GM19023 (cell line): ENCODE measurements around the gene PIK3CB.
A peak's percentile ranks its signal among the peaks of the same experiment; 100 is the strongest.

Experiments
- ATAC-seq: cut with Tn5 transposase; IDR thresholded peaks from one replicate; pipeline ENCODE4 v1.9.1; 2021; ENCODE audit warnings: mild to moderate bottlenecking, moderate library complexity; ENCODE audit not compliant: unreplicated experiment

PIK3CB gene

DNA sequence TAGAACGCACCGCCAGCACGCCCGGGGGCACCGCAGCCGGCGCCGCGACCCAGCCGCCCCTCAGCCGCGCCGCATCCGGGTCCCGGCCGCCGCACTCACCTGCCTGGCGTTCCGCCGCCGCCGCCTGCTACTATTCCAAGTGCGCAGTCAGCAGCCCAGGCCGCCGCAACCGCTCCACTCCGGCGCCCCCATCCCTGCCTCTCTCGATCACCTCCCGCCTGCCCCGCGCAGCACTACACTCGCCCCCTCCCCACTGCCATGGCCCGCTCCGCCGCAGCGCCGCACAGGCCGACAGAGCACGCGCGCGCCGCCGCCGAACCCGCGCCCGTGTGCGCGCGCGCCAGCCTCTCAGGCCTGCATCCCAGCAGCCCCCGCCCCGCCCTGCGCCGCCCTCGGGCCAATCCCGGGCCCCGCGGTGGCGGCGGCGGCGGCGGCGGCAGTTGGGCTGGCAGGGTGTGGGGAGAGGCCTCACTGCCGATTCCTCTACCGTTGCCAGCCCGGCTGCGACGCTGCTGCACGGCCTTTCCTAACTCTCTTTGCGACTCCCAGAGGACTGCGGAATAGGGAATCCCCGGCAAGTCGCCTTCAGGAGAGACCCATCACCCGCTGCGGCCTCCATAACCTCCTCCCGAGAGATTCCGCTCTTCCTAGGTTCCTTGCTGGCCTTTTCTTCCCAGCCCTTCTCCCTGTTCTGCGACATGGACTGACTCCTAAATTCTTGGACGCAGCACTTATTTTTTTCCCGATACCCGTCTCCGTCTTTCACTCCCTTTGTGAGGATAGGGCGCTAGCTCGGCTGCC lies at the start of gene PIK3CB:
TSS of gene PIK3CB (minus strand) at position 333 of the 801 bp plus-strand sequence. CDS start 75,585 bp downstream, outside the sequence.
- ATAC-seq: peak; percentile 92

DNA sequence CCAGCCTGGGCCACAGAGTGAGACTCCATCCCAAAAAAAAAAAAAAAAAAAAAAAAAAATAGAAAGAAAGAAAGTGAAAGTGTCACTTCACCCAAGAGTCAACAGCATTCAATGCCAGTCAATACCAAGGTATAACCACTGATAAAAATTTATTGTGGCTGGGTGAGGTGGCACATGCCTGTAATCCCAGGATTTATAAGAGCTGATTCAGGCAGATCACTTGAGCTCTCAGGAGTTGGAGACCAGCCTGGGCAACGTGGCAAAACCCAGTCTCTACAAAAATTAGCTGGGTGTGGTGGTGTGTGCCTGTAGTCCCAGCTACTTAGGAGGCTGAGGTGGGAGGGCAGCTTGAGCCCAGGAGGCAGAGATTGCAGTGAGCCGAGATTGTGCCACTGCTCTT lies 46.5 kb upstream of the PIK3CB start:
- no peak for ATAC-seq

DNA sequence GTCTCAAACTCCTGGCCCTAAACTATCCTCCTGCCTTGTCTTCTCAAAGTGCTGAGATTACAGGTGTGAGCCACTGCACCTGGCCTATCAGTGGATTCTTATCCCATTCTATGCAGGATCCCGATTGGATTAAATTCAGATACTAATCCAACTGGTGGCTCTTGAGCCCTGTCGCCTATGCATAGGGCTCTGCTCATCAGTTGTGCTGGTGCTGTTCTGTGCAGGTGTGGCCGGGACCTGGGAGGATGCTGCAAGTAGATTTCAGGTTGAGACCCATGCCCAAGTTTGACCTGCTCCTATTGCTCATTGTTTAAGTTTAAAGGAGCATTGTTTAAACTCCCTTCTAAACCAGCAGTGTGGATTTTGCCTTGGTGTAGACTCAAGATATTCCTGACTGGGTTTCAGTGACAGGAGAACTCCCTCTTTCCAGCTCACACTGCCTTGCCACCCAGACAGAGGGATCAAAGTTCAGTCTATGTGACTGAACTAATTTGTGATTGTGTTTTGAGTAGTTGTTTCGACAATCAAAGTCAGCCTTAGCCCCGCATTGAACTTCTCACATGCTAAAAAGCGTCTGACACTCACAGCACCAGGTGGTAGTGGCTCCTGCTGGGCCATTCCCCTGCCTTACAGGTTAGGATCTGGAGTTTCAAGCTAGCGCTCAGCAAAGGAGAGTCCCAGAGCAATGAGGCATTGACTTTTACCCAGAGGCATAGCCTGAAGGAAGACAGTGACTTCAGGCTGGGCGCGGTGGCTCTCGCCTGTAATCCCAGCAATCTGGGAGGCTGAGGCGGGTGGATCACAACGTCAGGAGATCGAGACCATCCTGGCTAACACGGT lies 45.0 kb upstream of the PIK3CB start:
- ATAC-seq: no peak

DNA sequence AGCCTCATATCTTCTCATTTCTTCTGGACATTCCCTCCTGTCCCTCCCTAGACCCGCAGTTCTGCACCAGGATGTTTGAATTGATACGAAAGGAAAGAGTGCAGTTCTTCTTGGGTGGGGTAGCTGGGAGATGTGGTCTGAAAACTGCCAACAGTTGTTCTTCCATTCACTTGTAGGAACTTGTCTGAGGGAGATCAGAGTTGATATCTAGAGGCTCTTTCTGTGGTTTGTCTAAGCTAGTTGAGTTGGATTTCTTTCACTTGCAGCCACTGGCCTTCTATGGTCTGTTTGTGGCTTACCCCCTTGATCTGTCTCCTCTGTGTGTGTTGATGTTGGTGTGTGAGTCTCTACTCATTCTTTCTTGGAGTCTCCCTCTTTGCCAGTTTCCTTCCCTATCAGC lies 42.5 kb upstream of the PIK3CB start:
- ATAC-seq: no peak

DNA sequence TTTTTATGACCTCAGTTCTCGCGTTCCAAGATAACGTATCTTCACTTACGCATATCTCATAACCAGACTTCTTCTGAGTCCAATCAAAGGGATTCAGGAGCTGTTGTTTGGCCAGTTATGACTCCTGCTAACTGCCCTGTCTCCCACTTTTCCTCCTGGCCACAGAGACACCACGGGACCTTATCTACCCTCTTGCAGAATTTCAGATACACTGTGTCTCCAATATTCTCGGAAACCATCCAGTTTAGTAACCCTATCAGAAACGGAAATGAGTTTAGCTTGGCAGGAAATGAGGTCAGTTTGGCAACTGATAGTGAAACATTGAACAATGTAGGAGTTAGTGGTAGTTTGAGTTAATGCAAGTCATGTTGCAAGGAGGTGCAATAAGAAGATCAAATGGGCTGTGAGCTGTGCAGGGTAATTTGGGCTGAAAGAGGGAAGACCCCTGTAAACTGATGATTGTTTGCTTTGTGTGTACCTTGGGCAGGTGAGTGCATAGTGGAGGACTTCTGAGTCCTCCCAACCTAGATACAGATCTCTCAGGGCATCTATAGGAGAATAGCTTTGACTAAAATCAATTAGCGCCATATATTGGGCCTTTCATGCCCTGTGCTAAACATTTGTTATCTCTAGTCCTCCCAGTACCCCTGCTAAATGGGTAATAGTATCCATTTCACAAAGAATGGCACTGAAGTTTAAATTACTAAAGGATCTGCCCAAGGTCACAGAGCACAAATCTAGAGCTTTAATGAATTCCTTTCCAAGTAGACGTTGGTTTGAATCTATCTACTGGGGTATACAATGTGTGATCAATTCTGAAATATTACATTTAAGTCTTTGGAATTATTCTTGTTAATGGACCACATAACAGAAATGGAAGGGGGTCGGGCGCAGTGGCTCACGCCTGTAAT lies 41.3 kb upstream of the PIK3CB start:
- ATAC-seq: no peak

DNA sequence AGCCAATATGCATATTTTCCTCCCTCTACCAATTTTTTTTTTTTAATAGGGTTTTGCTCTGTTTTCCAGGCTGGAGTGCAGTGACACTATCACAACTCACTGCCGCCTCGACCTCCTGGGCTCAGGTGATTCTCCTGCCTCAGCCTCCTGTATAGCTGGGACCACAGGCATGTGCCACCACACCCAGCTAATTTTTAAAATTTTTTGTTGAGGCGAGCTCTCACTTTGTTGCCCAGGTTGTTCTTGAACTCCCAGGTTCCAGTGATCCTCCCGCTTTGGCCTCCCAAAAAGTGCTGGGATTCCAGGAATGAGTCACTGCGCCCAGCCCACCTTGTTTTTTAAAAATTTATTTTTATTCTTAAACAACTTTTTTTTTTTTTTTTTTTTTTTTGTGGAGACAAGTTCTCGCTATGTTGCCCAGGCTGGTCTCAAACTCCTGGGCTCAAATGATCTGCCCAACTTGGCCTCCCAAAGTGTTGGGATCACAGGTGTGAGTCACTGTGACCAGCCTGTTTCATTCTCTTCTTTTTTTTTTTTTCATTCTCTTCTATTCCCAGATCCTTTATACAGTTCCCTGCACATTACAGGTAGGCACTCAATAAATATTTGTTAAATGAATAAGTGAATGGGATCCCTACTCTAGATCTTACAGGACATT lies 40.5 kb upstream of the PIK3CB start:
- no peak for ATAC-seq

DNA sequence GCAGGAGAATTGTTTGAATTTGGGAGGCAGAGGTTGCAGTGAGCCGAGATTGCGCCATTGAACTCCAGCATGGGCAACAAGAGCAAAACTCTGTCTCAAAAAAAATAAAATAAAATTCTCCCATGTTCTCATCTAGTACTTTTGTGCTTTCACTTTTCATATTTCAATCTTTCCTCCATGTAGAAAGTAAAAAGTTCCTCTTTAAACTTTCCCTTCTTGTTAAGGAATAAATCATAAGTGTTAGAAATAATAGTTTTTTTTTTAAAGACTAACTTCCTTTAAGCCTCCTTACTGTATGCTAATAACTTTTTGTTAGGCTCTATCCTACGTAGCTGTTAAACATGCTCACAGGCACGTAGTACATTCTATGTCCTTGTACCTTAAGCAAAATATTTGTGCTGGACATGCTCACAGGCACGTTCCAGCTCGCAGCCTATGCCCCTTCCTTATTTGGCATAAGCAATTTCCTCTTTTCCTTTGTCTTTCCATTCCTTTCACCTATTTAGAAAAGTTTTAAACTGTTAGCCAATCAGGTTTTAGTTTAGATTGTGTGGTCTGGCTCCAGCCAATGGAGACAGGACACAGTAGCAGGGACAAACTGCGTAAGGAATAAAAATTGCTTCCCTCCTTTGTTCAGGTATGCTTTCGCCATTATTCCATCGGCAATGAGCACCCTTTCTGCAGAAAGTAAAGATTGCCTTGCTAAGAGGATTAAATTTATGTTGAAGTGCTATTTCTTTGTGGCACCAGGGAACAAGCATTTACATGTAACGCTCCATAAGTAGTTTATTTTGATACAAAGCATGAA lies 38.9 kb upstream of the PIK3CB start:
- ATAC-seq: no peak

DNA sequence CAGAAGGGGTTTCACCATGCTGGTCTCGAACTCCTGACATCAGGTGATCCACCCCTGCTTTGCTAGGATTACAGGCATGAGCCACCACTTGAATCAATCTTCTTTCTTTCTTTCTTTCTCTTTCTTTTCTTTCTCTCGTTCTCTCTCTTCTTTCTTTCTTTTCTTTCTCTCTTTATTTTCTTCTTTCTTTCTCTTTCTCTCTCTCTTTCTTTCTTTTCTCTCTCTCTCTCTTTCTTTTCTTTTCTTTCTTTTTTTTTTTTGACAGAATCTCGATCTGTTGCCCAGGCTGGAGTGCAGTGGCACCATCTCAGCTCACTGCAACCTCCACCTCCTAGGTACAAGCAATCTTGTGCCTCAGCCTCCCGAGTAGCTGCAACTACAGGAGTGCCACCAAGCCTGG lies 37.9 kb upstream of the PIK3CB start:
- no peak for ATAC-seq

DNA sequence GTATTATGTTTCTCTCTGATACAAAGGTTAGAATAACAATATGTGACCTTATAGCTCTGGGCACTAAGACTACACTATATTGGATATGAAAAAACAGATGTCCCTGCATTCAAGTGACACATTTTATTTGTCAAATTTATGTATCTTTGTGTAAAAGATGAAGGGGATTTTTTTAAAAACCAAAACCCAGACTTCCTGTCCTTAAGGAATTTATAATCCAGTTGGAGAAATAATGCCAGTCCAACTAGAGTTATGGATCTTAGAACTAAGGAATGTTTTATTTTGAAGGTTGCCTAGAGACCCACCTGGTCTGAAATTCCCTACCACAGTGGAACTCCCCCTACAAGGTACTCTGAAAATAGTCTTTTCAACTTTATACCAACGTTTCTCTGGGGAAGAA lies 33.3 kb upstream of the PIK3CB start:
- no peak for ATAC-seq

DNA sequence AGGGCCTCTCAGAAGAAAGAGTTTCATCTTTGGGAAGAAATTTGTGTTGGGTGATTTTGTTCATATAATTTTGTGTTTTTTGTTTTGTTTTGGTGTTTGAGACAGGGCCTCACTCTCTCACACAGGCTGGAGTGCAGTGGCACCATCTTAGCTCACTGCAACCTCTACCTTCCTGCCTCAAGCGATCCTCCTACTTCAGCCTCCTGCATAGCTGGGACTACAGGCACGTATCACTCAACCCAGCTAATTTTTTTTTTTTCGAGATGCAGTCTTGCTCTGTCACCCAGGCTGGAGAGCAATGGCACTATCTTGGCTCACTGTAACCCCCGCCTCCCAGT lies 29.0 kb upstream of the PIK3CB start:
- no peak for ATAC-seq

DNA sequence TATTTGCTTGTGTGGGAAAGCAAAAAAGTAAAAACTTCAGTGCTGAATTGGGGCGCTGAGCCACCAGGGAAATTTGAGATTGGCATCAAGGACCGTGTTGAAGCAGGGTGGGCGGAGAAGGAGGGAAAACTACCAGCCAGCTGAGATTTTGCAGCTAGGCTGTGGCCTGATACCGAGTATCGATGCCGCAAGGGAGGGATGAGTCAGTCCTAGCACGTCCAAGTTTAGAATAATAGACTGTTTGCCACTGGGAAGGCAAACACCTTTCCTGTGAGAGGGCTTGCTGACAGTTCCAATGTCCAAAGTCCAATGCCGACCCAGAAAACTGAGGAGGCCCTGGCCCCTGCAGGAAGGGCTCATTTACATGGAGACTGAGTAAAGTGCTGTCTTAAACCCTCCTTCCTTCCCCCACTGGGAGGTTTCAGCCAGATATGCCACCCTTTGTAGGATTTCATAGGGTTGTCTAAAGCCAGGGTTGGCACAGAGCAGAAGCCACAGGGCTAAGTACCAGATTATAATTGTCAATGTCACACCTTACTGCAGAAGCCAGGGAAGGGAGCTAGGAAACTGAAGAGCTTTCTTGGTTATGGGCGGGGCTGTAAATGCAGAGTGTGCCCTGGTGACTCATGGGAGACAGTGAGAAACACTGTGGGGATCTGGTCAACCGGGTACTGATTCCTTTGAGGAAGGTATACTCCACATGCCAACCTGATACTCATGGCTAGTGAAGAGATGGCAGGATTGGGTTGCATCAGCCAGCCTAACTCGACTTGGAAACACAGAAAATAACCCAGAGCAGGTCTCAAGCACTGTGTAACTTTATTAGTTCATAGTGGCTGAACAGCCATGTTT lies 28.4 kb upstream of the PIK3CB start:
- ATAC-seq: no peak

DNA sequence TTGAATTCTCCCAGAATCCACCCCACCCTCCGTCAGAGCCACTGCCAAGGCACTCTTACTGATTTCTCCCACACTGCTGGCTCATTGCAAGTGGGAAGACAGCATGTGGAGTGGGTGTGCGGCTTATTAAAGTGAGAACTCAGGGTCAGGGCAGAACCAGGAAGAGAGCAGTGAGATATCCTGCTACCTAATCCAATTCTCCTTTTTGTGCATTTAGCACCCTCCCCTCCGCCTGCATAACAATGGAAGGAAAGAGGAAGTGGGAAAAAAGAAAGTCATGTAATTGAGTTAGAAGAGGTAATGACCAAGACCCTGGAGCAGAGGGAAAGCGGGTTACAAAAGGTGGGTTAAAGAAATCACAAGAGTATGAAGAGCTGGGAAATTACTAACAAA lies 27.8 kb upstream of the PIK3CB start:
- no peak for ATAC-seq

DNA sequence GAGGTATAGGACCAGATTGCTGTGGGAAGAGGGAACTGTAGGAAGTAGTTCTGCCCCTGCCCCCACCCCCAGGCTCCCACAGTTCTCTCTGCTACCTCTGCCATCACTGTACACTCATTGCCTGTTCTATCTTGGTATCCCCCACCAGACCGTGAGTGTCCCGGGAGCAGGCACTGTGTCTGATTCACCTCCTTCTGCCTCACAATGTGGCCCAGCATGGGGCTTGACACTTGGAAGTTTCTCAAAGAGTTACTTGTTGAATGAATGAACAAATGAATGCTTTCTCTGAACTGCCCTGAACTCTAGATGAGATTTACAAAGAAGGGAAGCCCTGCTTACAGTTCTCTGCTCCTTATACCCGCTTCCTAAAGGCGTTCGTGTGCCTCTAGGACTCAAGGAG lies 27.1 kb upstream of the PIK3CB start:
- no peak for ATAC-seq

DNA sequence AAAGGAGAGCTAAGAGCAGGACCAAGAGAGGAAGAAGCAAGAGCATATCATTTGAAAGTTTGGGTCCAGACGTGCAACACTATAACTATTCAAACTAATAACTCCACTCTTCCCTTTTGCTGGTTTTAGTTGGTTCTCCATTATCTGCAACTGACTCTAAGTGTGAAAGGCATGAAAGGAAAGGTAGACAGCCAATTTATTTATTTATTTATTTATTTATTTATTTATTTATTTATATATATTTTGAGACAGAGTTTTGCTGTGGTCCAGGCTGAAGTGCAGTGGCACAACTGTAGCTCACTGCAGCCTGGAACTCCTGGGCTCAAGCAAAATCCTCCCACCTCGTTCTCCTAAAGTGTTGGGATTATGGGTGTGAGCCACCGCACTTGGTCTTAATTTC lies 22.1 kb upstream of the PIK3CB start:
- no peak for ATAC-seq

DNA sequence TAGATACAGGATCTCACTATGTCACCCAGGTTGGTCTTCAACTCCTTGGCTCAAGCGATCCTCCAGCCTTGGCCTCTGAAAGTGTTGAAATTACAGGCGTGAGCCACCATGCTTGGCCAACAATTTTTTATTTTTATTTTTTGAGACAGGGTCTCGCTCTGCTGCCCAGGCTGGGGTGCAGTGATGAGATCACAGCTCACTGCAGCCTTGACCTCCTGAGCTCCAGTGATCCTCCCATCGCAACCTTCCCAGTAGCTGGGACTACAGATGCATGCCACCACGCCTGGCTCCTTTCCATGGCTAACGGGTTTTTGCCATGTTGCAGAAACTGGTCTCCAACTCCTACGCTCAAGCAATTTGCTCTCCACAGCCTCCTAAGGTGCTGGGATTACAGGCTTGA lies 20.2 kb upstream of the PIK3CB start:
- ATAC-seq: no peak

DNA sequence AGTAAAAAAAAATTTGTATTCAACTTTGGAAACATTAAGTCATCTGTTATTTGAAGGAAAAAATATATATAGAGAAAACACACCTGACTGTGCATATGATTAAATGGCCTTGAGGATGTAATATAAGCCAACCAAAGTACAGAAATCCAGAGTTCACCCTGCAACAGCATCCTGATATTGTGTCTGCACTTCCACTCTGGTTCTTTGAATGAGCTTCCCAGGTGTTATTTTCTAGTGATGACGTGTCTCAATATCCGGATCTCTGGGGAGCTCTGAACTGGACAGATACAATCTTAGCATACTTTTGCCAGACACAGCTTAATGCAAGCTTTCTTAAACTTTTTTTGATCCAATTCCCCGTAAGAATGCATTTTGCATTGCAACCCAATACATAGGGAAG lies 19.5 kb upstream of the PIK3CB start:
- ATAC-seq: no peak

DNA sequence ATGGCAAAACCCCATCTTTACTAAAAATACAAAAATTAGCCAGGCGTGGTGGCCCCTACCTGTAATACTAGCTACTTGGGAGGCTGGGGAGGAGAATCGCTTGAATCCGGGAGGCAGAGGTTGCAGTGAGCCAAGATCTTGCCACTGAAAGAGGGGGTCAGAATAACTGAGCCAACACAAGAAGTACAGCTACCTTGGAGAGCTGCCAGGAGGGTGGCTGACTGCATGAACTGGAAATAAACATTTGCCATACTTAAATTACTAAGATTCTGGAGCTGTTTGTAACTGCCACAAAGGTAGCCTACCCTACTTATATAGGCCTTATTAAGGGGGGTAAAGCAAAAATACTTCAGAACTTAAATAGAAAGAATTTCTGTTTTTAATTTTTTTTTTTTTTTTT lies 15.4 kb upstream of the PIK3CB start:
- no peak for ATAC-seq

DNA sequence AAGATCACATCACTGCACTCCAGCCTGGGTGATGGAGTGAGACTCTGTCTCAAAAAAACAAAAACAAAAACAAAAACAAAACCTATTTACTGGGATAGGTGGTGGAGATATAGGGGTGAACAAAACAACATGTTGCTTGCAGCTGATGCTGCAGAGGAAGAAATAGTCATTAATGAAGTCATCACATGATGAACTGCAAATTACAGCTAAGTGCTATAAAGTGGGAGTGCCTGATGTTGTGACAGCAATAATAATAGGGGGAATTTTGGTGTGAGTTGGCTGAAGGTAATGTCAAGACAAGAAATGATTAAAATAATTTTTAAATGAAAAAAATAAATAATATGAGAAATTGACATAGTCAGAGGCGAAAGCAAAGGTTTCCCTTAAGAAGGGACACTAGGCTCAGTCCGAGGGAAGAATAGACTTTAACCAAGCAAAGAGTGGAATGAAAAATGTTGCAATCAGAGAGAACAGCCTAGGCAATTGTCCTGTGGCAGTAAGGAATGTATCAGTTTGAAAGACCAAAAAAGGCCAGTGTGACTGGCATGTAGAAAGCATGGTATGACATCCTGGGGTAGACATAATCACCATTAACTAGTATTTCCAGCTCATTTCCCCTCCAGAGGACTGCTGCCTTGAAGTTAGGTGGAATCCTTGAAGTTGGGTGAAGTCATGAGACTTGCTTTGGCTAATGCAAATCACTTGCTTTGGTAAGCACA lies 14.7 kb upstream of the PIK3CB start:
- ATAC-seq: no peak
